Skin of body (tissue), 2 donors: ENCODE measurements around the gene MBNL2. TPM values are rescaled to one million over a fixed set of nuclear protein-coding genes. Genes with fewer than 3 reads are reported as not detected.
A peak's percentile ranks its signal among the peaks of the same experiment; 100 is the strongest.
"Not testable (repeated sequence)": the region's sequence is repeated elsewhere in the genome, so short reads cannot be mapped to it uniquely, and the experiment has no call there.

ENCODE experiments used
- DNase-seq: peaks from one replicate; lab custom pipeline; 2025; lab: John Stamatoyannopoulos, UW
- total RNA-seq: library from RNA; depleted of rRNA; stranded (reverse); fragments of >200 nt; gene quantifications from one replicate; pipeline ENCODE4 v1.2.3, GENCODE V29; 2014

The MBNL2 gene
- total RNA-seq, 1 donor from 2014 or later: 73.4 TPM

DNA sequence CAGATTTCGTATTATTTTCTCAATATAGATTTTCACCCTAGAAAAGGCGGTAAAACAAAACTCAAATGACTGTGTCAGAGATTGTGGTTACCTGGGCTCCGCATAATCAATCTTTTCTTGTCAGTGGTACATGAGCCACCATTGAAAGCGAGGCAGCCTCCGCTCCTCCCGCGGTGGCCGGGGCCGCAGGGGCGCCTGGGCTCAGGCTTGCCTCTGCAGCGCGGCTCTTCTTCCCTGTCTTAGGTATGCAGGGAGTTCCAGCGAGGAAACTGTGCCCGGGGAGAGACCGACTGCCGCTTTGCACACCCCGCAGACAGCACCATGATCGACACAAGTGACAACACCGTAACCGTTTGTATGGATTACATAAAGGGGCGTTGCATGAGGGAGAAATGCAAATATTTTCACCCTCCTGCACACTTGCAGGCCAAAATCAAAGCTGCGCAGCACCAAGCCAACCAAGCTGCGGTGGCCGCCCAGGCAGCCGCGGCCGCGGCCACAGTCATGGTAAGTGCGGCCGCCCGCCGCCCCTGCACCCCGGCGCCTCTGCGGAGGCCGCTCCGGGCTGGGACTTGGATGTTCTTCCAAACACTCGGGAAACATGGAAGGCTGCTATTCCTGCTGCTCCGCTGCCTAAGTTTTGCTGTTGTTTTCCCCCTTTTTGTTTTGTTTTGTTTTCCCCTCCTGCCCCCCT, 124.6 kb downstream of the MBNL2 start:
- DNase-seq: no peak

DNA sequence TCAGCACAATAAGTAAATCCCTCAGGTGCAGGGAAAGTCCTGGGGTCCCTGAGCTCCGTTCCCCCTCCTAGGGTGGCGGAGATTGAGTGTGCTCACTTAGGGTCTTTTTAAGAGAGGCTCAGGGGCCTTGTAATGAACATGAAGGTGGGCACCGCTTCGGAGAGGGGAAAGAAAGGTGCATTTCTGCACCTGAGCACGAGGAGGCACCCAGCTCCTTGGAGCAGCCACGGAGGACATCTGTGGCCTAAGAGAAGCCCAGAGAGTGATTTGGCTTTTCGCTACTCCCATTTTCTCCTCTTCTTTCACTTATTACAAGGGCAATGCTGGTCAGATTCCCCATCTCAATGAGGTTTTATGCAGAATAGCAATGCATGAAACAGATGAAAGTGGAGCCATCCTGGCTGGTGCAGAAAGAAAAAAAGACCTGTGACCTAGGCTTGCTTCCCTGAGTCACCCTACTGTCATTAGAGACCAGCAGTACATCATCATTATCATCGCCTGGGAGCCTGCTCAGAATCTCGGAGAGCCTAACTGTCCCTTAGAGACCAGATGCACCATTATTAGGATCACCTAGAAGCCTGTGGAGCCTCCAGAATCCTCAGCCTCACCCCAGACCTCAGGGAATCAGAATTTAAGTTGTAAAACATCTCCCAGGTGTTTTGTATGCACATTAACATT, 125.3 kb downstream of the MBNL2 start:
- no peak for DNase-seq

DNA sequence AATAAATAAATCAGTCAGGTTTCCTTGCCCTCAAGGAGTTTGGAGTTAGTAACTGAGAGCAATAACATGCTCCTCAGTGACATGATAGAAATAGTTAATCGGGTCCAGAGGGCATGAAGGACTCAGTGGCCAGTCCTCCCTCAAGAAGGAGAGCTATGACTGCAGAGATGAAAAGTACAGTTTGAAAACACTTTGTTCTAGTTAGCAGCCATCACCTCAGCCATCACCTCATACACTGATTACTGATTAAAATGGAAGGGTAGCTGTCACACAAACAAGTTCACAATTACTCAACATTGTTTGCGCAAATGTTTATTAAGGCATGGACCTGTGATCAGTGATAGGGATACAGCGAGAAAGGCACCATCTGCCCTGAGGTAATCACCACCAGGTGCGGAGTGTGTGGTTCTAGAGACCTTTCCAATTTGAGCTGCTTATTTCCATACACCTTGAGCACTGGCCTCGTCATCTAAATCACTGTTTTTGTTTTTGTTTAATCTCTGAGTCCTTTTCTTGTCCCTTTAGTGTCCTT, 126.5 kb downstream of the MBNL2 start:
- DNase-seq: no peak

DNA sequence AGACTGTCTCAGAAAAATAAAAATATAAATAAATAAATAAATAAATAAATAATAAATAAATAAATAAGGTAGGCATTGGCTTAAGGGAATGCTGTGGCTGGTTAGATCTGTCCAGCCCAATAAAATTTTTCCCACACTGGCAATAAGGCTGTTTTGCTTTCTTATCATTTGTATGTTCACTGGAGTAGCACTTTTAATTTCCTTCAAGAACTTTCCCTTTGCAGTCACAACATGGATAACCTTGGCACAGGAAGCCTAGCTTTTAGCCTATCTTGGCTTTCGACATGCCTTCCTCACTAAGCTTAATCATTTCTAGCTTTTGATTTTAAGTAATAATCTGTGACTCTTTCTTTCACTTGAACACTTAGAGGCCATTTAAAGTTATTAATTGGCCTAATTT, 129.9 kb downstream of the MBNL2 start:
- DNase-seq: not testable (repeated sequence)

DNA sequence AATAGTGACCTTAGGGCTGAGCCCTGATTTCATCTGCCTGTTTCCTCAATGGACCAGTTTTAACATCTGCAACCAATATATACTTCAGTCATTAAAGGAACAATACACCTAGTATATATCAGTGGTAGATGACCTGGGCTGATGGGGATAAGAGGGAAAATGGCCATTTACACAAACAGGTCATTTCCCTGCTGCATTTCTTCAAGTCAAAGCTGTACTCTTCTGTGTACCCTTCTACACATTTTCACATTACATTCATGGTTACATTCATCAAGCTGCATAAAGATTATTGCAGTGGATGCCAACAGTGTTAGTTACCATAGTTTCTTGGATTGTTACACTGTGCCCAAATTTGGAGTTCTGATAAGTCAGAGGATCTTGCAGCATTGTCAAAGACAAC, 130.7 kb downstream of the MBNL2 start:
- no peak for DNase-seq

DNA sequence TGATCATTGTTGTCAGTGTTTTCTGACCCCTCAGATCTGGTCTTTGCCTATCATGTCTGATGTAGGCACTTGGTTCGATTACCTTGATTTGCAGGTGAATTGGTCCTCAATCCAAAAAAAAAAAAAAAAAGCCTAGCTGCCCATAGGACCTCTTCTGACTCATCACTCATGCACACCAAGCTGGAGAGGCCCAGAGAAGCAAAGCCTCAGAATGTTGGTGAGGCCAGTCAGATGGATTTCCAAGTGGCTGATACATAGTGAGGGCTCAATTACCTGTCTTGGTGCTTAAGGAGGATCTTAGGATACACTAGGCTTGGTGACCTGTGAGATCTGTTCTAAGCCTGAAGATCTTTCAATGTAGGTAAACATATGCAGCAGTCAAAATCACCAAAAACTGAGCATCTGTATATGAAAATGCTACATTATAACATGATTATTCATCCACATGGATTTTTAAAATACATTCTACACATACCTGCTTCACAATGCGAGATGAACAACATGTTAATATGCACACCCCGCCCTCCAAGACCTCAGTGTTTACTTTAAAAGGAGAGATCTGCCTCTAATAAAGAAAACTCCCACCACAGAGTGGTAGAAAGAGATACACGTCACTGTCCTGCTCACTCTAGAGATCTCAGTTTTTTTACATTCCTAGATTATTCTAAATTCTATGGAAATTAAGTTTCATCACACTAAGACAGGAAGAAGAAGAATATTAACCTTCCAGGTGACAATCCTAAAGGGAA, 132.0 kb downstream of the MBNL2 start:
- no peak for DNase-seq

DNA sequence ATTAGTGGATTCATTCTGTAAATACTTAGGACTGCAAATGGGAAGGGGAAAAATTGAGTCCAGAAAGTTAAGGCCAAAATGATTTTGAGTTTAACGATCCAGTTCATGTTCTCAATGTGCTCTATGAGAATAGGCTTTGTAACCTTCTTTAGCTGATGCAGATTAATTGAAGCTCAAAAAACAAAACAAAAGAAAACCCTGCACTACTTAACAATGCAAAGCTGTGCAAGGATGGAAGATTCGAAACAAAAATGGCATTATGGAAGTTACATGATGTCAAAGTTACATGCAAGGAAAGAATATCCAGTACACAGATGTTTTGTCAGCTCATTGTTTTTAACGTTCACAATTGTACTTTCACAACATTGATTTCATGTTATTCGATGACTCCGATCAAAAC, 132.7 kb downstream of the MBNL2 start:
- DNase-seq: no peak

DNA sequence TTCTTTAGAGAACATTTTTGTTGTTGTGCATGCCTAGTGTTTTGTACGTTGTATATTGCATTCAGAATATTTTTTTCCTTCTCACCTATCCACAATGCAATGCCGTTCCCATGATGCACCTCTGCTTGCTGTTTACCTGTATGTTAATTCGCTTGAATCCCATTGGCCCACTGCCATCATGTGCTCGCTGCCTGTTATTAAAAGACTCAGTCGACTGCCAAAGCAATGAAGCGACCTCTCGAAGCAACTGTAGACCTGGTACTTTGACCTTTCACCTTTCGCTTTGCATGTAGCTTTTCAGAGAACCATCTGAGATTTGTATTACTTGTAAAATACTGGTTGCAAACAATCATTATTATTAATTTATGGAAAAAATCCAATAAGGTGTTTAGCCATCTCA, 134.5 kb downstream of the MBNL2 start:
- no peak for DNase-seq

DNA sequence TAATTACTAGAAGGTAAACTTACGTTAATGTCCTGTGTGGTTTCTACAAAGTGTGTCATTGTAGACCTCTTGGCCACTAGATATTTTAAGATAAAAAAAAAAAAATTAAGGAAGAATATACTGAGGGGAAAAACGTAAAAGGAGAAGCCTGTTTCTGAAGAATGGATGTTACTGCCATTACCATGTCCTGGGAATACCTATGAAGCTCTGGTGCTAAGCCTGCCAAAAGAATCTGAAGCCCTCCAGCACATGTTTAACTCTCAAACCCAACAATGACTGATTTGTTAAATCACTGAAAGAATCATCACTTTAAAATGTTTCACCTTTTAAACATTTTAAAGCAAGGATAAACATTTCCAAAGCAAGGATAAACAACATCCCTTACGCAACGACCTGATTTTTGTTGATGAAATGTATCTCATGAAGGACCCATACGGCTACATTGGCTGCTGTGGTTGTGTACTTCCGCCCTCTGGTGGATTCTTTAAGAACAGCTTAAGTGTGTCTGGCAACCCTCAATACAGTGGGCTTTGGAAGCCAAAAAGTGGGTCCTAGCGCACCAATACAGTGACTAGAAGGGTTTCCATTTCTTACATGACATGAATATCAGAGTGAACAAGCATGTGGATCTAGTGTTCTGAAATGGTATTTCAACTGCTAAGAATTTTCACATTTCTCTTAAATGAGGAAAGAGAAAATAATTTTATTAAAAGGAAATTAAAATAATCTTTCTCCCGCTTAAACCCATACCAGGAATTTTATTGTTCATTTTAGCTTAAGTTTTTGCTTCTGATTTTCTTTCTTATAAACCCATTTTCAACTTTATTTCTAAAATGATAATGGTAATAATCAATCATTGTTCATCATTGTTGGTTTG, 137.3 kb downstream of the MBNL2 start:
- DNase-seq: peak; percentile 85

DNA sequence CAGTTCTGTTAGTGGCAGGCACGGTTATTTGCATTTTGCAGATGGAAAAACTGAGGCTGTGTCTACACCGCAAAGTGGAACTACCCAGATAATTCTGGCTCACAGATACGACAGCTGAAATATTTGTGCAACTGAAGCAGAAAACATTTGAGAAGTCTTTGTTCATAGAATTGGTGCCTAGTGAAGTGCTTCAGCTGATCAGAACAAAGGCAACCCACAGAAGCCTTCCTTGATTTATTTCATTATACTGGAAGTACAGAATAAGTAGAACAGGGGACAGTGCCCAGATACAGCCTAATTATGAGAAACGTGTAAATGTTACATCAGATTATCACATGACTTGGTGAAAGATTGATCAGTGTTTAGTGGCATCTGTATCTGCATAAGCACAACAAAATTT, 138.5 kb downstream of the MBNL2 start:
- DNase-seq: no peak

DNA sequence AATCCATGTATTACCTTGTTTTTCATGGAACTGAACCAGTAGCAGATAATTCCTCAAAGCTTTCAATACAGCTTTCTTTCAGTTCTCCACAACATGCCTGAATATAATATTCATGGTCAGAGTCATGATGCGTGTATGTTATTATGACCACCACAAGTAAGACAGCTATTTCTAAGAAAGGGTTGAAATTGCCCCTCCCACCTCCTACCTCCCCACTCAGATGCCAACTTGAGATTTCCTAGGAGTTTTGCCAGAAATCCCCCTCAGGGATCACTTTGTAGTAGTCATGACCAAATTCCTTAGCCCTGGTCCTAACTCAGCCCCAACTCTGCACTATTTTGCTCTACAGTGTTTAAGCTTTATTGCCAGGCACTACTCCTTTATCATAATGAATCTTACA, 141.9 kb downstream of the MBNL2 start:
- no peak for DNase-seq

DNA sequence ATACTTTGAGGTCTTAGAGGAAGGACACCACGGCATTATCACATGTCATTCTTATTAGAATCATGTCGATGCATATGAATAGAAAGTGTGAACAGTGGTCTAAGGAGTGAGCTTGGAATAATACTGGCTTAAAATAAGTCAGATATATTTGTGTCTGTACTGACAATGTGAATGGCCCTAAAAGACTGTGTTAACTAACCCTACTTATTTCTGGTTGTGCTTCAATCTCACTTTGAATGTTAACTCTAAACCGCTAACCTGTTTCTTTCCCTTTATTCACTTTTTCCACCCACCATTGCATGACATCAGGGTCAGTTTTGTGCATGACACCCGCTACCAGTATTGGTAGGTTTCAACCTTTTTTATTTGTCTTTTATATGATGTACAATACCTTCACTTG, 142.7 kb downstream of the MBNL2 start:
- no peak for DNase-seq

DNA sequence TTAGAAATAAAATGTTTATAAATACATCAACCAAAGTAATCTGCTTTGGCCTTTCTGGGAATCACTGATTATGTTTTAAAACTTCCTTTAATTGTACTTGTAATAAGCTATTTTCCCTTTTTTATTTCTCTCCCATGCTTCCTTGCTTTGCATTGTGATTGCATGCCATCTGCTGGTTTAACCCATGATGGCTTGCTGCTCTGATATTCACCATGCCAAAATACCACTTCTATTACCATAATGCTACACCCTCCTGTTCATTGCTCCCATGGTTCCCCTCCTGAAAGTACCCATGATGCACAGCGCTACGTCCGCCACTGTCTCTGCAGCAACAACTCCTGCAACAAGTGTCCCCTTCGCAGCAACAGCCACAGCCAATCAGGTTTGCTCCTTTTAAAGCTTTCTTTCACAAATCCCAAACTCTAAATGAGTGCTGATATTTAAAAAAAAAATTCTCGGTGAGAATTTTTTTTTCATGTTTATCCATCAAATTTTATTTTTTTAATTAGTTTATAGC, 144.1 kb downstream of the MBNL2 start:
- DNase-seq: no peak

DNA sequence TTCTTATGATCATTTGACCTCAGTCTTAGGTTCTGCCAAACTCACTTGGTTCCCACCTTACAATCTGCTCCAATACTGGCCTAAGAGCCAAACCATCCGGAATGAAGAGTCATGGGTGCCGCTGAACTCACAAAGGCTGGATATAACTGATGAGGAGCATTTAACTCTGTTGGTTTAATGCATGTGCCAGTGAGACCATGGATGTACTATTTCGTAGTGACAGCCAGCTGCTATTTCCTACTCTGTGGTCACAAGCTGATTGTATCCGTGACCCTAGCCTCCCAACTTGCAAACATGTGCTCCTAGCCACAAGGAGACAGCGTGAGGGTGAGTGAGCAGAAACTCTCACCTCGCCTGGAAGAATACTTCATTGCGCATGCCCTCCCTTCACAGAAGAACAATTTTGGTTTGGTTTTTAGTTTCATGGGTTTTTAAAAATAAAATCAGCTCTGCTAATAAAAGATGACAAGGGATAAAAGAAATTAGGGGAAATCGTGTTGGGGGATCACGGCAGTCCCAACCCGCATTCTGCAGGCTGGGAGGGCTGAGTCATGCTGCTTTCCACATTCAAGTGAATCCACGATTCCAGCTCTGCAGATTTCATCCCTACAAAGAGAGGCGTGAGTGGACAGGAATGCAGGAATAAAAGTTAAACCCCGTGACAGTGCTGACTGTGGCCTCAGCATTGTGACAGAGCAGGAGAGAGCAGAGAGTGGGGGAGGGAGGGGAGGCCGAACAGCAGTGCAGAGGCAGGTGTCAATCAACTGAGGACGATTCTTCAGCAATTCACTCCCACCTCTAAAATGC, 145.1 kb downstream of the MBNL2 start:
- no peak for DNase-seq

DNA sequence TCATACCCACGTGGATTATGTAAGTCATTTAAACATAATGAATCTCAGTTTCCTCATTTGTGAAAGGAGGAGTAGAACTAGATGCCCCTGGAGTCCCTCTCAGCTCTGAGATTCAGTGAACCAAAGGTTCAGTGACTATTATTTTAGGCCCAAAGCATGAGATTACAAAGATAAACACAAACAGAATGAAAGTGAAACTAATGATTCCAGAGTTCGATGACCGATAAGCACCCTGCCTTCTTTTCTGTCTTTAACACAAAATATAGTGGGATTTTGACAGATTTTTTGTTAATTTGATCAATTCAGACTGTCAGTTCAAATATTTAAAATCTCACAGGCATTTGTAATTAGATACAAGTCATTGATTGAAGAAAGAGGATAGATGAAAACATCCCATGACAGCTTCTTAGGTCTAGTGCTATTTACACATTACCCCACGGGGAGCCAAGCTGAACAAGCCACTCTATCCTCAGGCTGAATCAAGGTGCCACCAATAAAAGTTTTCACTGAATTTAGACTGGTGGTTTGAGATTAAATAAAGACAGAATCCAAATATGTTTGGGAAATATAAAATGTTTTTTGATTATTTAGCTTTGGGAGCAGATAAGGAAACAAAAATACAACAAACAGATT, 147.2 kb downstream of the MBNL2 start:
- DNase-seq: no peak

DNA sequence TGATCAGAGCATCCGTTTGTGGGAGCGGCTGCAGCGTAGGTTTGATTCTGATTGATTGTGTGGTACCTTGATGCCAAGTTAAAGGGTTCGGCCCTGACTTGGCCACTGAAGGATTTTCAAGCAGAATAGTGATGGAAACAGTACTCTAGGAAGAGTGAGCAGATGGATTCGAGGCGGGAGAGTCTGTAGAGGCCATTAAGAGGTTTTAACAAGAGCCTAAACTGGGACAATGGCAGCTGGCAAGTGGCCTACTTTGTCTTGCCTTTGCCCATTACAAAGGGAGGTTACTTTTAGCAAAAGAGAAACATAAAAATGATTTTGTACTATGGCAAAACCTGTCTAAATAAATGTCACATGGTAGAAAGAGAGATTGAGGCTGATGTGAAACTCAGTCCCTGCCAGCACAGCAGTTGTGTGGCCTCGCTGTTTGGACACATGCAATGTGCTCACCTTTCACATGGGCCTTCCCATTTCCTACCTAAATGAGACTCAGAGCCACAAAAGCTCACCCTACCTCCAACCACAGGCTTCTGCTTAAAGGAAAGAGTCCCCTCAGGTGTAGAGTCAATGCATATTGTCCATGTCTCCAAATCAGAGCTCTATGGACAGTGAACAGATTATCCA, 149.5 kb downstream of the MBNL2 start:
- no peak for DNase-seq

DNA sequence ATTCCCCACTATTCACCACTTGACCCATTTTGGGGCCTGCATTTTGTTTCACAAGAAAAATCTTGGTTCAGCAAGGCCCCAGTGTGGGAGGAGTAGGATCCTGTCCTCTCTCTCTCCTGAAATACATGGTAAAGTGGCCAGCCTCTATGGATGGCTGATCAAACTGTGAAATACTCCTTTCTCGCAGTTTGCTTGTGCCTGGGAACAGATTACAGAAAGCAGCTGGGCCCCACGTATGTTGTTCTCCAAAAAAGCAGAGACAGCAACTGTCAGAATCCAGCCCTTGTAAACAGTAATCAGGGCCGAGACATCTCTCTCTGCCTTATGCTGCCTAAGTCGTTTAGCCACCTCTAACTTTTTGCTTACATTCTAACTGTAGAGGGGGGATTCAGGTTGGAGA, 150.8 kb downstream of the MBNL2 start:
- DNase-seq: no peak

DNA sequence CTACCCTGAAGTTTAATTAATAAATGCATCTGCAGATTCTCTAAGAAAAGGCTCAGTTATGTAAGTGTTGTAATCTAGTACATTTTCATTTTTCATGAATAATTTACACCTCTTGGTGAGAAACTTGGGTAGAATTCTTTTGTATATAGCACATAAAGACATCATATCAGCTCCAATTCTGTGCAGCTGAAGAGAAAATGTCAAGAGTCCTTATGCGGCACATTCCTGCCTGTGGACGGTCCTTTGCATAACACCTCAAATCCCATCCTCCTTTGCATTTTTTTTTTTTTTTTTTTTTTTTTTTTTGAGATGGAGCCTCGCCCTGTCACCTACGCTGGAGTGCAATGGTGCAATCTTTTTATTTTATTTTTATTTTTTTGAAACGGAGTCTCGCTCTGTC, 151.7 kb downstream of the MBNL2 start:
- peak; percentile 1 for DNase-seq

DNA sequence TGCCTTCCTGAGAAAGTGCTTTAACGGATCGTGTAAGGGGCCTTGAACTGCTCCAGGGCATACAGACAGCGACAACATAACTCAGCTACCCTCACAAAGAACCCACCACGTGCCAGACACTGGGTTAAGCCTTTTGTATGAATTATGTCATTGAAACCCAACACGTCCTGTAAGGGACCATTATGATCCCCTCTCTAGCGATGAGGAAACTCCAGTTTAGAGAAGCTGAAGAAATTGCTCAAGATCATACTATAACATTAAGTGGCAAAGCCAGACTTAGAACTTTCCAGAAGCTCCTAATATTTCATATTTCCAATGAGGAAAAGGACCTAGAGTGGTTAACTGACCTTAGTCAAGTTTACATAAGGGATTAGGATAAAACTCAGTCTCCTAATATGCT, 154.8 kb downstream of the MBNL2 start:
- DNase-seq: no peak
